Fibroblast of peridontal ligament (primary cell): Measurements from ENCODE around the gene RGS3.
A peak's percentile ranks its signal among the peaks of the same experiment; 100 is the strongest.
"Not testable (repeated sequence)": the region's sequence is repeated elsewhere in the genome, so short reads cannot be mapped to it uniquely, and the experiment has no call there.

Experiments used
- DNase-seq: peaks from one replicate; pipeline ENCODE4 v3.0.0-alpha.2; 2010; ENCODE audit errors: extremely low read depth

The RGS3 gene

DNA sequence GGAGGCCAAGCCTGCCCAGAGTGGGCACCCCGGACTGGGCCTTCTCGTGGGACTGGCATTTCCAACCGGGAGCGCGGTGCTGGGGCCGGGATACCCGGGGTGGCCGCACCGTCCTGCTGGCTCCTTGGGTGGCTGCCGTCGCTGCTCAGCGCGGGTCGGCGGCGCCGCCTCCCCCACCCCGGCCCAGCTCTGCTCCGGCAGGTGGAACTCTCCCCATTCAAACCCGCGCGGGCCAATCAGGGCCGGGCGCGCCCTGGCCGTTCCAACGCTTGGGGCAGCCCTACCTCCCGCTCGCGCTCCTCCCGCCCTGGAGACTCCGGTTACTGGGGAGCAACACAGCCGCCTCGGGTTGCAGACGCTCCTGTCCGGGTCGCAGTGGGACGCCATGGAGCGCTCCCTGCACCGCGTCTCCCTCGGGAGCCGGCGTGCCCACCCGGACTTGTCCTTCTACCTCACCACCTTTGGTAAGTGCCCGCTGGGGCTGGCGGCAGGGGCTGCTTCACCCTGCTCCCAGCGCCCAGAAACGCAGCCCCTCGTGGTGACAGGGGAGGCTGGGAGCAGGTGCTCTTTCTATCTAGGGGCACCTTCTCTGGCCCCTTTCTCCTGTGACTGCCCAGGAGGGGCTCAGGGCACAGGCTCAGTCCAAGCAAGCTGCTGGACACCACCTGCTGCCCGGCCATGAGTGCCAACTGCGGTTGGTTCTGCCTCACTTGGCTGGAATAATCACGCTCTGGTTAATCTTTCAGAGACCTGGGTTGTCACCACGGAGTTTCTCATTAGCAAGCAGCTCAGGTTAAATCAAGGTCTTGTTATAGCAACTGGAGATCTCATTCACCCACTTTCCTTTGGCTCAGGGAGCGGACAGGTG, at the start of gene RGS3:
TSS of gene RGS3 (plus strand) at position 310 of the 868 bp plus-strand sequence. CDS start at position 386, 76 bp downstream.
- DNase-seq: no peak

- no peak for DNase-seq
Observed at GRCh38 chr9:113416149-113416721, 47.3 kb upstream of the RGS3 start.

DNA sequence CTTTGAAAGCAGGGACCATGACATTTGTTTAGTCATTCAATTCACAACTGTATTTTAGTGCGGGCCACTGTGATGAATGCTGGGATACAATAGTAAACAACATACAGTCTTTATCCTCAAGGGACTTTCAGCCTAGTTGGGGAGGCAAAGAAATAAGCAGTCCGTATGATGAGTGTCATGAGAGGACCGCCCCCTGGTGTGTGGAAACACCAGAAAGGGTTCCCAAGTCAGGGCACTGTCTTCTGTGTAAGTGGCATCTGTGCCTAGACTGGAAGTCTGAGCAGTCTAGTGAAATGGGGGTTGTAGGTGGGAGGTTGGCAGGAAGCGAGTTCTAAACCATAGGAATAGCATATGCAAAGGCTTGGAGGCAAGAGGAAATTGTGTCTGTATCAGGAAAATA, 46.2 kb upstream of the RGS3 start:
- DNase-seq: peak; percentile 2

- DNase-seq: no peak
Observed at GRCh38 chr9:113421726-113422125, 41.8 kb upstream of the RGS3 start.

GRCh38 chr9:113425072-113425471, 38.5 kb upstream of the RGS3 start:
- DNase-seq: no peak

DNA sequence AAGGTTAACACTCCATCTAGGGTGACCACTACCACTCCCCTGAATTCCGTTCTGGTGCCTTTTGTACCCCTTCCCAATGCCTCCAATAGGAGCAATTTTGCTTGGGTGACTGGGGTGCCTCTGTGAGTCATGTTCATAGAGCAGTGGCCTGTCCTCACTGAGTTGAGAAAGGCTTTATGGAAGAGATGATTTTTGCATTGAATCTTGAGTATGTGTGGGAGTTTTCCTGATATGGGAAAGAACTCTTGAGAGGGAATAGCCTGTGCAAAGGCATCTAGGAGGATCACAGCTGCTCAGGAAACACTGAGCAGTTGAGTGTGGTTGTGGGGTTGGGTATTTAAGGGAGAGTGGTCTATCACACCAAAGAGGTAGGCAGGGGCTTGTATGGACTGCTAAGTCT, 36.8 kb upstream of the RGS3 start:
- no peak for DNase-seq

DNA sequence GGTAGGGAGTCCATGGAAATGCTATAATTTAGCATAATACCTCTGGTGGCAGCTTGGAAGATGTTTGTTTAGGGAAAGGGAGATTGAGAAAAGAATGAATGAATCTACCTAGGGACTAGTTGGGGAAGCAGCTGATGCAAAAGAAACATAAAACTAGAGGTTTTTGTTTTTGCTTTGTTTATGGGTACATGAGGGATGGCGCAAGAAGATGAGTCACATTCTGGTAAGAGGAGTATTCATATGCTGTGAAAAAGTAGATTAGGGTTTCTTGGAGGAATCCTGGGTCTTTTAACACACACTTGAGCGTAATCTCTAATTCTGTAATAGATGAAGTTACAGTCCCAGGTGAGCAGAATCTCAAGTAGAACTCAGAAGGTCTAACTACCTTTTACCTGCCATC, 35.9 kb upstream of the RGS3 start:
- peak; percentile 53 for DNase-seq

DNA sequence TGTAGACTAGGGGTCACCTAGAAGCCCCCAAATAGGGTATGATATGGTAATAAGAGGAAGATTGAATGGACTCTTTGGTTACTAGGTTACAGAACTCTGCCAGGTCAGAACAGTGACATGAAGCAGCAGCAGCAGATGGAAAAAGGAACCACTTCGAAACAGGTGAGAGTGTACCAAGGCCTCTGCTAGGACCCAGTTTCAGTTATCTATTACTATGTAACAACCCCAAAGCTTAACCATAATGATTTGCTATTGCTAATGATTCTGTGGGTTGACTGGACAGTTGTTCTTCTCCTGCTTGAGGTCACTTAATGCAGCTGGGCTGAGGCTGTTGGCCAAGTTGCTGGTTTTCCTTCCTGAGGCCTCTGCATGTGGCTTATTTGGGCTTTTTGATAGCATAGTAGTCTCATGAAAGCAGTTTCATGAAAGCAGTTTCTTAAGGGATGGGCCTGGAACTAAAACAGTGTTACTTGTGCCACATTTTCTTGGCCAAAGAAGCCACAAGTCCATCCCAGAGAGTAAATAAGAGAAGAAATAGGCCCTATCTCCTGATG, 35.4 kb upstream of the RGS3 start:
- peak; percentile 37 for DNase-seq

- no peak for DNase-seq
Observed at GRCh38 chr9:113431191-113431590, 32.3 kb upstream of the RGS3 start.

- peak; percentile 38 for DNase-seq
Observed at GRCh38 chr9:113436728-113437515, 26.6 kb upstream of the RGS3 start.

DNA sequence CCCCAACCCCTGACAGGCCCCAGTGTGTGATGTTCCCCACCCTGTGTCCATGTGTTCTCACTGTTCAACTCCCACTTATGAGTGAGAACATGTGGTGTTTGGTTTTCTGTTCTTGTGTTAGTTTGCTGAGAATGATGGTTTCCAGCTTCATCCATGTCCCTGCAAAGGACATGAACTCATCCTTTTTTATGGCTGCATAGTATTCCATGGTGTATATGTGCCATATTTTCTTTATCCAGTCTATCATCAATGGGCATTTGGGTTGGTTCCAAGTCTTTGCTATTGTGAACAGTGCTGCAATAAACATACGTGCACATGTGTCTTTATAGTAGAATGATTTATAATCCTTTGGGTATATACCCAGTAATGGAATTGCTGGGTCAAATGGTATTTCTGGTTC, 25.8 kb upstream of the RGS3 start:
- DNase-seq: not testable (repeated sequence)

DNA sequence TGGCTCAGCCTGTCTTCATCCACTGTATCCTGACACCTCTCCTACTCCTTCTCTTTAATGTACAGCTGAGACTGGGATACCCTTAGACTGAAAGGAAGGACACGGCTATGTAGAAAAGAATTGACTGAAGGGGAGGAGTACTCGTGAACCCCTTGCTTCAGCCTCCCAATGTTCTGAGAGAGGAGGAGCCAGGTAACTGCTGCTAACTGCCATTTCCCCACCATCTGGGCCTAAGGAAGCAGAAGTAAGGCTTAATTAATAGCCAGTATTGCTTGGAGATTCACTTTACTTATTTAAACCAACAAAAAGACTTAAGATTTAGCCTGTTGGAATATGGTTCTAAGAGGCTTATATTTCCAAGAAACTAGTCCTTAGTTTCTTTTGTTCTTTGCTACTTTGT, 18.8 kb upstream of the RGS3 start:
- DNase-seq: no peak

- DNase-seq: peak; percentile 81
Observed at GRCh38 chr9:113446323-113446740, 17.2 kb upstream of the RGS3 start.

DNA sequence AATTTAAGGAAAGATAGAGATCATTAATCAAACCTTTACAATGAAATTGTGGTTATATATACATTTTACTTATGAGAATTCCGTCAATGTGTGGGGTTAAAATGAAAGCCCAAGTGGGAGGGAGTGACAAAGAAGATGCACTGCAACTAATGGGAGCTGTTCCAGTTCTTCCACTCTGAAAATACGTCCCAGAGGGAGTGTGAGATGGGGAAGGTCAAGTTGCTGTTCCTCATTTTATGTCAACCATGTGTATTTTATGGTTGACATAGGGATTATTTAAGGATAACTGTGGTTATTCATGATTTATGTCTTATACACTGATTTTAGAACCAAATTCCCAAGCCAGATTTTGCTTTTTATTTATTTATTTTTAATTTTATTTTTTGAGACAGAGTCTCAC, 14.2 kb upstream of the RGS3 start:
- DNase-seq: no peak

DNA sequence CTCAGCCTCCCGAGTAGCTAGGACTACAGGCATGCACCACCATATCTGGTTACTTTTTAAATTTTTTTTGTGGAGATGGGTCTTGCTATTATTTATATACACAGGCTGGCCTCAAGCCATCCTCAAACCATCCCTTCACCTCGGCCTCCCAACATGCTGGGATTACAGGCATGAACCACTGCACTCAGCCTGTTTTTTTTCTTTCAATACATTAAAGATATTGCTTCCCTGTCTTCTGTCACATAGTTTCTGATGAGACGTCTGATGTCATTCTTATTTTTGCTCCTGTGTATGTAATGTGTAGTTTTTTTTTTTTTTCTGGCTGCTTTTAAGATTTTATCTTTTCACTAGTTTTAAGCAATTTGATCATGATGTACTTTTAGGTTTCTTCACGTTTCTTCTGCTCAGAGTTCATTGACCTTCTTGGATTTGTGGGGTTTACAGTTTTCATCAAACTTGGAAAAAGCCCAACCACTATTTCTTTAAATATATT, 11.4 kb upstream of the RGS3 start:
- no peak for DNase-seq

DNA sequence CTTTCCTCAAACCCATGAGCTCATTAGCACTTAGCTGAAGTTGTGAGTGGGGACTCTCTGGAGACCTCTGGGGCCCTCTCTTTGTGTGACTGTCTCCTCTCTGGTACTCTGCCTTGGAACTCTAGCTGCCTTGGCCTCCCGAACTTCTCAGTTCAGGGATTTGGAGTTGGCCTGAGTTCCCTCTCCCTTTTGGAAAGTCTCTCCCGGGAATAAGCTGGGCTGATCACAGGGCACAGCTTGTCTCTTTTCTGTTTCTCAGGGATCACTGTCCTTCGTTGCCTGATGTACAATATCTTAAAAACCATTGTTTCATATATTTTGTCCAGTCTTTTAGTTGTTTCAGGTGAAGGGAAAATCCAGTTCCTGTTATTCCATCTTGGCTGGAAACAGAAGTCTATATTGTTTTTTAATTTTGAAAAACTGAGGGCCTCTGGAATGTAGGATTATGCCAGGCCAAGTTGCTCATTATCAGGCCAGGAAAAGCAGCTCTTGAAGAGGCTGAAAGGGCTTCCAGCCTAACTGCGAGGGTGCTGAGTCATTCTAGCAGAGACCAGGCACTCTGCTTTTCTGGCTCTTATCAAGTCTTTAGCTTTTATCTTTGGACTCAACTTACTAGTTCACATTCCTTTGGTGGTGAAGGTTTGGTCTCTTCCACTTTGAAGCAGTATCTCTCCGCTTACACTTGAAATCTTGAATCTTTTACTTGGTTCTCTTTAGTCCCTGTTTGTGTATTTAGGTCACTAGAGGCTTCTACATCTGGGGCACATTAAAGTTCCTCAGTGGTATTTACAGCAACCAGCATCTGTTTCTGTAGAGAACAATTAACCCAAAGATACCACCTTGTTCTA, 8.4 kb upstream of the RGS3 start:
- DNase-seq: peak; percentile 95

- peak; percentile 51 for DNase-seq
Observed at GRCh38 chr9:113456235-113456634, 7.3 kb upstream of the RGS3 start.

DNA sequence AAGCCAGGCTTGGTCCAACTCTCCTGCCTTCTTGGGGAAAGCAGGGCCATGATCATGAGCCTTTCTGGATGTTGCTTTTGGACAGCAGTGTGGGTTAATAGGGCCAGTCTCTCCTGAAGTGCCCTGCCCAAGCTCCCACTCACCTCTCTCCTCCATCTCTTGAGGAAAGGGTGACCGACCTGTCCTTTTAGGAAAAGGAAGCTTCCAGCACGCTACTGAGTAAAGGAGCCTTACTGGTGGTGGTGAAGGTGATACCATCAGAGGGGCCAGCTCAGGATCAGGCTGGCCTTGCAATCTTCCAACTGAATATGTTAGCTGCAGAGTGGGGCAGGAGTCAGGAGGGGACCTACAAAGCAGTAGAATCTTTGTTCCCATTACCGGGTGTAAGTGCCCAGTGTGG, 2.2 kb upstream of the RGS3 start:
- no peak for DNase-seq

- DNase-seq: no peak
Observed at GRCh38 chr9:113461943-113462342, 1.6 kb upstream of the RGS3 start.

DNA sequence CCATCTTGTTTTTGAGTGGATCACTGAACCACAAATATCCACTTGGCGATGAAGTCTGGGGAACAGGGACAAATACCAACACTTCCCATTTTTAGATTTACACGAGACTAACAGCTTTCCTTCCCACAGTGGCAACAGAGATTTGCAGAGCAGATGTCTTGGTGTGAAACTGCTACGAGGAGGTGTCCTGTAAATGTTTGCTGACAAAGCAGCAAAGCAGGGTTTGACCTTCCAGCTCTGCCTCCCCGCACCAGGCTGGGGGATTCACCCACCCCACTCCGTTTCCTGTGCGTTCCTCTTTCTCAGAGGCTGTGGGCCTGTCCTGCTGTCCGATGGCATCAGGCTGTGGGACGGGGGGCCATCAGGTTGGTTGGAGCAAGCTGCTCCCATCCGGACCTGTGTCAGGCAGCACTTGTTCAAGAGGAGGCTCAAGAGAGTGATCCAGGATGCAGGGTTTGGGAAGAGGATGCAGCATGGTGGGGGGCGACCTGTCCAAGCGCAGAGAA, 693 bp upstream of the RGS3 start:
- no peak for DNase-seq

- DNase-seq: no peak
Observed at GRCh38 chr9:113464286-113464660, 746 bp downstream of the RGS3 start.
